Activated CD4-positive, alpha-beta memory T cell treated with anti-CD3 and anti-CD28 coated beads for 36 hours (primary cell): Measurements from ENCODE around the gene PXMP2. TPM values are rescaled to one million over a fixed set of nuclear protein-coding genes. Genes with fewer than 3 reads are reported as not detected.
"Not testable (repeated sequence)": the region's sequence is repeated elsewhere in the genome, so short reads cannot be mapped to it uniquely, and the experiment has no call there.

Source experiments
- CTCF ChIA-PET: fragments of 350-600 bp; sonication (Branson Sonifier 250); formaldehyde crosslinking; loops from one replicate; lab custom pipeline; 2021; ENCODE audit warnings: antibody characterized with exemption, inconsistent platforms; lab: Charles Lee
- POLR2A ChIA-PET: fragments of 350-600 bp; sonication (Branson Sonifier 250); formaldehyde crosslinking; loops from one replicate; lab custom pipeline; 2021; ENCODE audit warnings: antibody characterized with exemption; lab: Charles Lee
- DNase-seq: peaks from one replicate; pipeline ENCODE4 v3.0.0-alpha.2; 2020
- H3K27ac Mint-ChIP-seq: one replicate; pipeline ENCODE4 v1.8.0; 2021; ENCODE audit warnings: mixed read lengths
- H3K27me3 Mint-ChIP-seq: one replicate; pipeline ENCODE4 v1.8.0; 2021; ENCODE audit warnings: mixed read lengths
- H3K36me3 Mint-ChIP-seq: one replicate; pipeline ENCODE4 v1.8.0; 2021; ENCODE audit warnings: mixed read lengths
- H3K4me1 Mint-ChIP-seq: one replicate; pipeline ENCODE4 v1.8.0; 2021; ENCODE audit warnings: low read depth, mixed read lengths
- H3K4me3 Mint-ChIP-seq: one replicate; pipeline ENCODE4 v1.8.0; 2021; ENCODE audit warnings: mild to moderate bottlenecking, mixed read lengths
- H3K9me3 Mint-ChIP-seq: one replicate; pipeline ENCODE4 v1.8.0; 2021; ENCODE audit warnings: mixed read lengths
- intact Hi-C: fragments of 100-400 bp; cut with micrococcal nuclease; formaldehyde crosslinking; loops from one replicate; pipeline ENCODE4 v1.15.1; 2023
- total RNA-seq, 2 experiments: library from RNA; stranded (reverse); gene quantifications; one replicate each; pipeline ENCODE4 v1.2.3, GENCODE V29; 2021

The PXMP2 gene
- total RNA-seq, 2 experiments from 2014 or later = 17.8 to 20.9 TPM

DNA sequence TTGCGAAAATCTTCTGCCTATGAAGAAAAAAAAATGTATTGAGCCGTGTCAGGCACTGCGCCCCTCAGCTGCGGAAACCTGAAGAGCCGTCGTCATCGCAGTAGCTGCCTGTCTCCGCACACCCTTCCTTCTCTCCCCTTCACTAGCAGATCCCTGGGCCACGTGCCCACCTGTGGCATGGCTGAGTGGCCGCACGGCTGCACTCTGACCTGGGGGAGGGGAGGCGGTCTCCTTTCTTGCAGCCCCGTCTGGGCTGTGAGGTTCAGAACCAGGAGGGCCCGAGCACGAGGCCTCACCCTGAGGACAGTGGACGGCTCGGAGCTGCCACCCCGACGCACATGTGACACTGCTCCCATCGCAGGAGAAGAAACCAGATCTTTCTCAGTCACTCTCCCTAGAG lies 48.1 kb downstream of the PXMP2 start:
- Mint-ChIP-seq H3K4me1 (no peaks in the 10 kb centered on the region), H3K36me3 (peaks cover 75% of the 10 kb centered on the region), H3K27me3 (no peaks in the 10 kb centered on the region), H3K9me3 (no peaks in the 10 kb centered on the region), H3K27ac (no peak overlapping the region), H3K4me3 (no peak overlapping the region)
- ChIA-PET CTCF (no interaction called here), POLR2A (interaction anchor here (1.1 kb wide), 1 partner anchor 24 kb away, joined by 3 read pairs; the partner anchor contains the start of gene PGAM5)
- intact Hi-C loops = no loop called here
- DNase-seq = no peak

DNA sequence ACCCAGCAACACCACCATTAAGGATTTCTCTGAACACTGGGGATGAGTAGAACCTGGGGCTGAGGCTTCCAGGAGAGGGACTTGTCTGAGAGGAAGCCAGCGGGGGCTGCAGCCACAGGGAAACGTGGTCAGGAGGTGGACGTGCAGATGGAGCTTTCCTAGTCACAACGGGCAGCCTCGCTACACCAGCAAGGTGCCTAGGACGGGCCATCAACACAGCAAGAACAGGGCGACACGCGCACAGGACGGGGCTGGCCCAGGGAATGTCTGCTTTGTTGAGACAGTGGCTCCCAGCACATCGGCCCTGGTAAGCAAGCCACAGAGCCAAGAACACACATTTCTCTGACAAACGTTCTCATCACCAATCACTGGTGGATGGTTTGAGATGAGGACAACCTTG lies 49.0 kb downstream of the PXMP2 start:
- Mint-ChIP-seq H3K27ac (no peak overlapping the region), H3K4me1 (no peaks in the 10 kb centered on the region), H3K9me3 (no peaks in the 10 kb centered on the region), H3K36me3 (peaks cover 77% of the 10 kb centered on the region), H3K27me3 (no peaks in the 10 kb centered on the region), H3K4me3 (no peak overlapping the region)
- ChIA-PET POLR2A (no interaction called here), CTCF (no interaction called here)
- DNase-seq = no peak
- intact Hi-C loops = no loop called here

DNA sequence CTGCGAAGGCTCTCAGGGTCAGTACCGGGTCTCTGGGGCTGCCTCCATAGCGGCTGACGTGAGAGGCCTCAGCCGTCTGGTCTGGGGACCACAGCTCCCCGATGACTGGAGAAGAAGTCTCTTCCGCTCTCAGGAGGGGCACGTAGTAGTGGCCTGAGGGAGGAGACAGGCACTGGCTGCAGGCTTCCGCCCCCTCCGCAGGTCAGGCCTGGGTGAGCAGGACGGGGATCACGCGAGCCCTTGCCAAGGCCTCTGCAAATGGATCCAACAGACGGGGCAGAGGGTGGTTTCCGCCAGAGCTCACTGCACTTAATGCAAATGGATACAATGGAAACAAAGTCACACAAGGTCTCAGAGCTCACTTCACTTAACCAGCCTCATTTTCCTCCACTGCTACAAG lies 49.5 kb downstream of the PXMP2 start:
- no peak for DNase-seq
- intact Hi-C loops = no loop called here
- no peaks in the 10 kb centered on the region for H3K27me3 Mint-ChIP-seq
- no peaks in the 10 kb centered on the region for H3K9me3 Mint-ChIP-seq
- H3K4me3 Mint-ChIP-seq = no peak overlapping the region
- H3K27ac Mint-ChIP-seq = no peak overlapping the region
- CTCF ChIA-PET = no interaction called here
- no peaks in the 10 kb centered on the region for H3K4me1 Mint-ChIP-seq
- POLR2A ChIA-PET = no interaction called here
- peaks cover 76% of the 10 kb centered on the region for H3K36me3 Mint-ChIP-seq

DNA sequence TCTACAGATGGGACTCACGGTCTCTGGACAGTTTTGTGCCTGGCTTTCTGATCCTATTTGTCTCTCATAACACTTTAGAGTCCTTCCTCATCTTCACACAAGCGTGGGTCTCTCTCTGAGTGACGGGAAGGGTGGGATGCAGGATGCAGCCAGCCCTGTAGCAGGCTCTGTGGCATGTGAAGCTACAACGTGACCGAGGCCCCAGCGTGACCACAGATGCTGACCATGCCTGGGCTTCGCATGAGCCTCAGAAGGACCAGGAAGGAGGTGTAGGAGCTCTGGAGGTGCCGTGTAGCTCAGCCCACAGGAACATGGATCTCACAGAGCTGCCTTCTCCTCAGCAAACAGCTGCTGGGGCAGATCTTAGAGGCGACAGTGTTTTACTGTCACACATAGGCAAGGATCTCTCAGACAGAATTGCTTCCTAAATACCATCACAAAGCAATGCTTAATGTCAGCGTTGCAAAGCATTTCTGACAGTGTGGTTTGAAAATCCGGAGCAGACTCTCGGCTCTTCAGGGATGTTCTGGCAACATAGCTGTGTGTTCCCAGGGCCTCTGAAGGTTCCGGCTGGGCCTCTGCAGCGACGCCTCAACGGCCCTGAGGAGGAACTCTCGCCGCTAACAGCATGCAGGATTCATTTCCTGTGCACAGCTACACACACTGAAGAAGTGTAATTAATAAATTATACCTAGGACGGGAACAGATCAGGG lies 52.4 kb downstream of the PXMP2 start:
- intact Hi-C loops = no loop called here
- H3K9me3 Mint-ChIP-seq = no peaks in the 10 kb centered on the region
- CTCF ChIA-PET = interaction anchor here (0.9 kb wide), 1 partner anchor 28 kb away, joined by 3 read pairs; no protein-coding TSS in a partner anchor

DNA sequence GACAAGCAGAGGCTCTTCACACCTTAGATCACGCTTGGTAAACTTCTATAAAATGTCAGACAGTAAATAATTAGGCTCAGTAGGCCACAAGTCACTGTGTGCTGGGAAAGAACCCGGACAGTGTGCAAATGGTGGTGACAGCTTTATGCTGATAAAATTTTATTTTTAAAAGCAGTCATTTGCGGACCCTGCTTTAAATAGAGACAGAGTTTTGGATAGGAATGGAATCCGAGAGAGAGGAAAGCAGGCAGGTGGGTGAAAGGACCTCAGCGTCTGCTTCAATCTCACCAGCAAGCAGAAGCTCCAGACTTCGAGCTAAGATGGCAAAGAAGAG lies 52.9 kb downstream of the PXMP2 start:
- intact Hi-C loops = no loop called here
- Mint-ChIP-seq H3K27me3 (no peaks in the 10 kb centered on the region), H3K4me1 (peaks cover 9% of the 10 kb centered on the region), H3K27ac (no peak overlapping the region), H3K9me3 (no peaks in the 10 kb centered on the region), H3K36me3 (peaks cover 74% of the 10 kb centered on the region), H3K4me3 (no peak overlapping the region)
- no peak for DNase-seq
- ChIA-PET CTCF (interaction anchor here (0.9 kb wide), 1 partner anchor 27 kb away, joined by 3 read pairs; no protein-coding TSS in a partner anchor), POLR2A (interaction anchor here (0.6 to 1.1 kb wide), 2 partner anchors 10 to 40 kb away, joined by 3 to 4 read pairs; no protein-coding TSS in a partner anchor)

More for the DNA sequence above, 52.4 kb downstream of the PXMP2 start:
- peaks cover 9% of the 10 kb centered on the region for H3K4me1 Mint-ChIP-seq
- POLR2A ChIA-PET = interaction anchor here (0.6 to 1.1 kb wide), 2 partner anchors 9 to 39 kb away, joined by 3 to 4 read pairs; no protein-coding TSS in a partner anchor
- peaks cover 73% of the 10 kb centered on the region for H3K36me3 Mint-ChIP-seq
- no peaks in the 10 kb centered on the region for H3K27me3 Mint-ChIP-seq
- no peak for DNase-seq
- no peak overlapping the region for H3K4me3 Mint-ChIP-seq
- no peak overlapping the region for H3K27ac Mint-ChIP-seq

DNA sequence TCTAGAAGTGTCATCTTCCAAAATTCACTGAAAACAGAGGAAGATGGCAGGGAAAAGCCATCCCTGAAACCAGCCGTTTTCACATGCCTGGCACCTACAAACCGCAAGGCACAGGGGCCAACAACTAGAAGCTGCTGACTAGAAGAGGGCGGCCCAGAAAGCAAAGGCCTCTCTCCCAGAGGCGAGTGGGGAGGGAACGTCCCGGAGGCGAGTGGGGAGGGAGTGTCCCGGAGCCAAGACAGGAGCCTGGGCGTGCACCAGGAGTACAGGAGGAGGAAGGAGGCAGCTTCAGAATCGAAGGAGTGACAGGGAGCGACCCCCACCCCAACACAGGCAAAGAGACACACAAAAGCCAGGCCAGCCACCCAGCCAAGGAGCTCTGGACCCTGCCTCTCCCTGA lies 53.3 kb downstream of the PXMP2 start:
- CTCF ChIA-PET = no interaction called here
- Mint-ChIP-seq H3K27ac (no peak overlapping the region), H3K4me3 (no peak overlapping the region), H3K4me1 (peaks cover 9% of the 10 kb centered on the region), H3K9me3 (no peaks in the 10 kb centered on the region), H3K36me3 (peaks cover 73% of the 10 kb centered on the region), H3K27me3 (no peaks in the 10 kb centered on the region)
- no peak for DNase-seq
- POLR2A ChIA-PET = interaction anchor here (0.6 to 1.1 kb wide), 2 partner anchors 33 to 40 kb away, joined by 3 to 4 read pairs; no protein-coding TSS in a partner anchor
- intact Hi-C loops = no loop called here

DNA sequence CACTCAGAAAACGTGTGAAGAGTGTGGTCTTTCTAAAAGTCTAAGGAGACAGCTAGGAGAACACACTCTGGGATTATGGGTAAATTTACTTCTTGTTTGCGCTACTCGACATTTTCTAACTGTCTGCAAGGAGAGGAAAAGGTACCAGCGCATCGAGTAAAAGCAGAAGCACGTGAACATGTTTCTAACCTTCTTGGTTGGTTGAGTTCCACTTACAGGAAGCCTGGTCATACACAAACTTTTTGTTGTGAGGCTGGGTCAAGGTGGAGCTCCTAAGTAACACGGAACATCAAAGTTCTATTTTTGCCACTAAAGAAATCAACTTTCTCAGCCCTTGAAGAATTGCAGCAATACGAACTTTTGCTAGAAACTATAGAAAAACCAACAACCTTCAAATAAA lies 54.2 kb downstream of the PXMP2 start:
- Mint-ChIP-seq H3K4me3 (no peak overlapping the region), H3K9me3 (no peaks in the 10 kb centered on the region), H3K27me3 (no peaks in the 10 kb centered on the region), H3K27ac (no peak overlapping the region), H3K36me3 (peaks cover 68% of the 10 kb centered on the region), H3K4me1 (peaks cover 9% of the 10 kb centered on the region)
- CTCF ChIA-PET = no interaction called here
- no peak for DNase-seq
- intact Hi-C loops = no loop called here
- POLR2A ChIA-PET = interaction anchor here (1.1 kb wide), 2 partner anchors 34 to 65 kb away, joined by 3 to 4 read pairs; no protein-coding TSS in a partner anchor

DNA sequence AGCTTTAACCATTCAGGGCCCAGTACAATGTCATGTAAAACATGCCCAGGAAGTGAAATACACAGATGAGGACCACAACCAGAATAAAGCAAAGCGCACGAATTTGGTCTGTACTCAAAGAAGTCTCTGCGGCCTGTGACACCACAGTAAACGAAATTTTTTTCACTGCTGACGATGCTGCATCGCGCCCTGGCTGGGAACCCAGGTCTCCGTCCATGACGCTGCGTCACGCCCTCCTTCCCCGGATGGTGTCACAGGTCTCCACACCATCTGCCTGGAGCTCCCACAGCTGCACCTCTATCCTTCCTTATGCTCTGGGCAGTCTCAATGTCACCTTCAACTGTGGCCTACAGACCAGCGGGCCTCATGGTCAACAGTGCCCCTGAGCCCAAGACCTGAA lies 56.4 kb downstream of the PXMP2 start:
- no peaks in the 10 kb centered on the region for H3K27me3 Mint-ChIP-seq
- peaks cover 9% of the 10 kb centered on the region for H3K4me1 Mint-ChIP-seq
- peaks cover 76% of the 10 kb centered on the region for H3K36me3 Mint-ChIP-seq
- H3K27ac Mint-ChIP-seq = no peak overlapping the region
- DNase-seq = no peak
- intact Hi-C loops = no loop called here
- ChIA-PET CTCF (interaction anchor here (1.4 kb wide), 1 partner anchor 24 kb away, joined by 3 read pairs; no protein-coding TSS in a partner anchor), POLR2A (no interaction called here)
- H3K9me3 Mint-ChIP-seq = no peaks in the 10 kb centered on the region
- no peak overlapping the region for H3K4me3 Mint-ChIP-seq

DNA sequence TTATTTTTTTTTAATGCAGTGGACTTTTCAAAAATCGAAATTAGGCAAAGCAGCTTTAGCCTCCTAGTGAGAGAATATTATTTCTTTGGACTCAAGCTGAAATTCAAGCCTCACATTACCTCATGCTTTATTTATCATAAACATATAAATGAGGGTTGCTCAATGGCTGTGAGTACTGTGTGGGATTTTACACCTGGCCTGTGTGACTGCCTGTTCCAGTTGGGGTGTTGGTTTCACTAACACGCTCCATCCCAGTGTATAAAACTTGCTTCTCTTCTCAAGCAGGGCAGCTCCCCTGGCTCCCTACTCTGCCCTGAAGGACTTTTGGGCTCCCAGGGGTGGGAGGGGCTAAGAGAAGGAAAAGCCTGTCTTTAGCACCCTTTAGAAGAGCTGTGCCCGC lies 59.2 kb downstream of the PXMP2 start:
- ChIA-PET CTCF (no interaction called here), POLR2A (no interaction called here)

DNA sequence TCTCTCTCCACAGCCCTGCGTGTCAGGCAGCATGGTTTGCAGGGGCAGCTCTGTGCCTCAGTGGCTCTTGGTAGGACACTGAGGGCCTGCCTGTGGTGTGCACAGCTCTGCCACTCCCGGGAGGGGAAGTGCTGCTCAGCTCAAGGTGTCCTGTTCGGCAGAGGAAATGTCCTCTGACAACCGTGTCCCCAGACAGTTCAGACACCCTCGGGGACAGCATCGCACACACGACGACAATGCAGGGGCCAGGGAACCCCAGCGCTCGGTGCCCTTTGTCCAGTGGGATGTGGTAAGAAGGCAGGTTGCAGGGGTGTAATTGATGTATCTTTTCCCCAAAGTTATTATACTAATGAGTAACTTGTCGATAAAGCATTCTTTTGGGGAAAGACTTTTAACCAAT lies 60.0 kb downstream of the PXMP2 start:
- Mint-ChIP-seq H3K27me3 (no peaks in the 10 kb centered on the region), H3K36me3 (peaks cover 56% of the 10 kb centered on the region), H3K9me3 (no peaks in the 10 kb centered on the region), H3K4me3 (no peak overlapping the region), H3K27ac (no peak overlapping the region), H3K4me1 (peaks cover 7% of the 10 kb centered on the region)
- ChIA-PET CTCF (no interaction called here), POLR2A (no interaction called here)
- no peak for DNase-seq
- intact Hi-C loops = no loop called here

More for the DNA sequence above, 59.2 kb downstream of the PXMP2 start:
- no peak overlapping the region for H3K4me3 Mint-ChIP-seq
- H3K36me3 Mint-ChIP-seq = peaks cover 61% of the 10 kb centered on the region
- H3K27ac Mint-ChIP-seq = no peak overlapping the region
- no peaks in the 10 kb centered on the region for H3K27me3 Mint-ChIP-seq
- DNase-seq = no peak
- H3K9me3 Mint-ChIP-seq = no peaks in the 10 kb centered on the region
- intact Hi-C loops = no loop called here
- peaks cover 9% of the 10 kb centered on the region for H3K4me1 Mint-ChIP-seq

DNA sequence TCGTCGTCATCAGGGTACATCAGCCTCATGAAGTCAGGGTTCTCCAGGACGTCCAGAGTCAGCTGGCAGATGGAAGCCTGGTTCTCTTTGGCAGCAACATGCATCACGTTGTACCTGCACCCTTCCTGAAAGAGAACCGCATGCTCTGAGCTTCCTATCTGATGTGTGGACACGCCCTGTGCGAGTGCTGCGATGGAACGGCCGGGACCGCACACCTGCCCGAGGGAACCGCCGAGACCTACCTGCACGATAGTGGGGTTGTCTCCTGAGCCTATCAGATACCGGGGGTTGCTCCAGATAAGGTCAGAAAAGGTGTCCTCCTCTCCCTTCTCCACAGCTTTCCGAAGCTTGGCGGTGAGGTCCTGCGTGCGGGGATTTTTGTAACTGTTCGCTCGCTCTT lies 60.5 kb downstream of the PXMP2 start:
- H3K9me3 Mint-ChIP-seq = no peaks in the 10 kb centered on the region
- intact Hi-C loops = no loop called here
- peaks cover 53% of the 10 kb centered on the region for H3K36me3 Mint-ChIP-seq
- DNase-seq = no peak
- no peak overlapping the region for H3K4me3 Mint-ChIP-seq
- H3K4me1 Mint-ChIP-seq = peaks cover 2% of the 10 kb centered on the region
- H3K27me3 Mint-ChIP-seq = no peaks in the 10 kb centered on the region
- H3K27ac Mint-ChIP-seq = no peak overlapping the region
- ChIA-PET CTCF (no interaction called here), POLR2A (no interaction called here)

DNA sequence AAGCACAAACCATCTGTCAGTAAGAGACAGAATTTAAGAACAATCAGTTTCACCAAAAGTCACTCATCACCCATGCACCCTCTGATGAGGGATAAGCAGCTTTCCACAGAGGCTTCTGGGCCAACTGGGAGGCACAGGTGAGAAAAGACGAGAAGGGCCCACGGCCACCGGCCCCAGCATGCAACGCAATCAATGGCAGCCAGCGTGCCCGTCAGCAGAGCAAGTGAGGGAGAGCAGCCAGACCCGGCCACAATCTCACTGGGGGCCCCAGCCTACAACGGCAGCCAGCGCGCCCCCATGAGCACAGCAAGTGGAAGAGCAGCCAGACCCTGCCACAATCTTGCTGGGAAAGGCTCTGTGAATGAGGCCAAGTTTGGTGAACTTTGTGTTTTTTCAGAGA lies 60.9 kb downstream of the PXMP2 start:
- ChIA-PET CTCF (no interaction called here), POLR2A (no interaction called here)
- H3K9me3 Mint-ChIP-seq = no peaks in the 10 kb centered on the region
- intact Hi-C loops = no loop called here
- H3K36me3 Mint-ChIP-seq = peaks cover 52% of the 10 kb centered on the region
- H3K4me1 Mint-ChIP-seq = no peaks in the 10 kb centered on the region
- no peak overlapping the region for H3K27ac Mint-ChIP-seq
- DNase-seq = no peak
- H3K27me3 Mint-ChIP-seq = no peaks in the 10 kb centered on the region
- no peak overlapping the region for H3K4me3 Mint-ChIP-seq

DNA sequence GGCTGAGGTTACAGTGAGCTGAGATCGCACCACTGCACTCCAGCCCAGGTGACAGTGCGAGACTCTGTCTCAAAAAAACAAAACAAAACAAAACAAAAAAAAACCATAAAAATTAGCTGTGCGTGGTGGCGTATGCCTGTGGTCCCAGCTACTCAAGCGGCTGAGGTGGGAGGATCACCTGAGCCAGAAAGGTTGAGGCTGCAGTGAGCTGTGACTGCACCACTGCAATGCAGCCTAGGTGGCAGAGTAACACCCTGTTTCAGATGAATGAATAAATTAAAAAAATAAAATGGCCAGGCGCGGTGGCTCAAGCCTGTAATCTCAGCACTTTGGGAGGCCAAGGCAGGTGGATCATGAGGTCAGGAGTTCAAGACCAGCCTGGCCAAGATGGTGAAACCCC lies 66.3 kb downstream of the PXMP2 start:
- H3K4me3 Mint-ChIP-seq, H3K27me3 Mint-ChIP-seq, intact Hi-C loops, DNase-seq, POLR2A ChIA-PET, H3K9me3 Mint-ChIP-seq, H3K27ac Mint-ChIP-seq: not testable (repeated sequence)
- Mint-ChIP-seq H3K4me1 (peaks cover 14% of the 10 kb centered on the region), H3K36me3 (peaks cover 42% of the 10 kb centered on the region)
- CTCF ChIA-PET = interaction anchor here (1.0 kb wide), 1 partner anchor 15 kb away, joined by 3 read pairs; no protein-coding TSS in a partner anchor
